Measurements from ENCODE around the gene HGS.

Gene HGS

GRCh38 chr17:81722184-81723120 lies 38.6 kb downstream of the HGS start:
- H3K4me3 ChIP-seq (replicated peaks in 1 of 2; ENCODE audit: low read depth in 2 of 2, low read length in 2 of 2) = no peak overlapping the region
- TF ChIP-seq, protein P1, sequence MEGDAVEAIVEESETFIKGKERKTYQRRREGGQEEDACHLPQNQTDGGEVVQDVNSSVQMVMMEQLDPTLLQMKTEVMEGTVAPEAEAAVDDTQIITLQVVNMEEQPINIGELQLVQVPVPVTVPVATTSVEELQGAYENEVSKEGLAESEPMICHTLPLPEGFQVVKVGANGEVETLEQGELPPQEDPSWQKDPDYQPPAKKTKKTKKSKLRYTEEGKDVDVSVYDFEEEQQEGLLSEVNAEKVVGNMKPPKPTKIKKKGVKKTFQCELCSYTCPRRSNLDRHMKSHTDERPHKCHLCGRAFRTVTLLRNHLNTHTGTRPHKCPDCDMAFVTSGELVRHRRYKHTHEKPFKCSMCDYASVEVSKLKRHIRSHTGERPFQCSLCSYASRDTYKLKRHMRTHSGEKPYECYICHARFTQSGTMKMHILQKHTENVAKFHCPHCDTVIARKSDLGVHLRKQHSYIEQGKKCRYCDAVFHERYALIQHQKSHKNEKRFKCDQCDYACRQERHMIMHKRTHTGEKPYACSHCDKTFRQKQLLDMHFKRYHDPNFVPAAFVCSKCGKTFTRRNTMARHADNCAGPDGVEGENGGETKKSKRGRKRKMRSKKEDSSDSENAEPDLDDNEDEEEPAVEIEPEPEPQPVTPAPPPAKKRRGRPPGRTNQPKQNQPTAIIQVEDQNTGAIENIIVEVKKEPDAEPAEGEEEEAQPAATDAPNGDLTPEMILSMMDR (IDR thresholded peaks at IDR 0.05; ENCODE audit: low read depth, low read length) = no peak
- peak in 1 of 2 donors; percentile 25 for DNase-seq (ENCODE audit: low read depth in 2 of 2)

DNA sequence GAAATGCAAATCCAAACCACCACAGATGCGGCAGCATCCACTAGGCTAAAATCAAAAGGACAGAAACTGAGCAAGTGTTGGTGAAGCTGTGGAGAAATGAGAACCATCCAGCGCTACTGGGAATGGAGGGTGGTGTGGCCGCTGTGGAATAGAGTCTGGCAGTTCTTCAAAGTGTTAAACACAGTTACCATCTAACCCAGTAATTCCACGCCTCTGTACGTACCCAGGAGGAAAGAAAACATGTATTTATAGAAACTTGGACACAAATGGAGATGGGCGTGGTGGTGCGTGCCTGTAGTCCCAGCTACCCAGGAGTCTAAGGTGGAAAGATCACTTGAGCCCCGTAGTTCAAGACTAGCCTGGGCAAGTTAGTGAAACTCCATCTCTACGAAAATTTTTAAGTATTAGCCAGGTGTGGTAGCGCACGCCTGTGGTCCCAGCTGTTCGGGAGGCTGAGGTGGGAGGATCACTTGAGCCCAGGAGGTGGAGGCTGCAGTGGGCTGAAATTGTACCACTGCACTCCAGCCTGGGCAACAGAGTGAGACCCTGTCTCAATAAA lies 39.9 kb downstream of the HGS start:
- DNase-seq (ENCODE audit: low read depth in 2 of 2) = no peak
- H3K4me3 ChIP-seq (replicated peaks in 1 of 2; ENCODE audit: low read depth in 2 of 2, low read length in 2 of 2) = no peak overlapping the region

GRCh38 chr17:81725439-81725838 lies 41.6 kb downstream of the HGS start:
- TF ChIP-seq, protein P1 (IDR thresholded peaks at IDR 0.05; ENCODE audit: low read depth, low read length) = no peak
- no peak for DNase-seq (ENCODE audit: low read depth in 2 of 2)
- no peak overlapping the region for H3K4me3 ChIP-seq (replicated peaks in 1 of 2; ENCODE audit: low read depth in 2 of 2, low read length in 2 of 2)

More for the DNA sequence above, 39.9 kb downstream of the HGS start:
- TF ChIP-seq, protein P1 (IDR thresholded peaks at IDR 0.05; ENCODE audit: low read depth, low read length) = no peak

DNA sequence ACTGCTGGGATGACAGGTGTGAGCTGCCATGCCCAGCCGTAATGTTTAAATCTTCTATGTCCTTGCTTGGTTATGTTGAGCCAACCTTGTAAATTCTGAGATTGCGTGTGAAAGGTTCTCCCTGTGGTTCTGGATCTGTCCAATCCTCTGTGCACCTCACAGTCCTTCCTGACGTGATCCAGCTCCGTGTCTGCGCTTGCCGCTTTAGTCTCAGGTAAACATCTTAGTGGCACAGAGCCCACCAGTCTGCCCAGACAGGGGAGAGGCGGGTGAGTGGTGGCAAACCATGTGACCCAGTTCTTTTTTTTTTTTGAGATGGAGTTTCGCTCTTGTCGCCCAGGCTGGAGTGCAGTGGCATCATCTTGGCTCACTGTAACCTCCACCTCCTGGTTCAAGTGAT lies 42.2 kb downstream of the HGS start:
- no peak overlapping the region for H3K4me3 ChIP-seq (replicated peaks in 1 of 2; ENCODE audit: low read depth in 2 of 2, low read length in 2 of 2)
- TF ChIP-seq, protein P1 (IDR thresholded peaks at IDR 0.05; ENCODE audit: low read depth, low read length) = no peak
- DNase-seq (ENCODE audit: low read depth in 2 of 2) = no peak

- TF ChIP-seq, protein P1 (IDR thresholded peaks at IDR 0.05; ENCODE audit: low read depth, low read length) = no peak
- DNase-seq (ENCODE audit: low read depth in 2 of 2) = no peak
- H3K4me3 ChIP-seq (replicated peaks in 1 of 2; ENCODE audit: low read depth in 2 of 2, low read length in 2 of 2) = no peak overlapping the region
Measured at GRCh38 chr17:81727324-81728031, 43.7 kb downstream of the HGS start.

GRCh38 chr17:81733507-81734404 lies 49.9 kb downstream of the HGS start:
- no peak overlapping the region for H3K4me3 ChIP-seq (replicated peaks in 1 of 2; ENCODE audit: low read depth in 2 of 2, low read length in 2 of 2)
- peak; percentile 72 to 76 for DNase-seq (ENCODE audit: low read depth in 2 of 2)
- TF ChIP-seq, protein P1 (IDR thresholded peaks at IDR 0.05; ENCODE audit: low read depth, low read length) = peak; percentile 92

Data from cardiac fibroblast (primary cell).